Measurements from ENCODE around the gene PCGF3.

DNA sequence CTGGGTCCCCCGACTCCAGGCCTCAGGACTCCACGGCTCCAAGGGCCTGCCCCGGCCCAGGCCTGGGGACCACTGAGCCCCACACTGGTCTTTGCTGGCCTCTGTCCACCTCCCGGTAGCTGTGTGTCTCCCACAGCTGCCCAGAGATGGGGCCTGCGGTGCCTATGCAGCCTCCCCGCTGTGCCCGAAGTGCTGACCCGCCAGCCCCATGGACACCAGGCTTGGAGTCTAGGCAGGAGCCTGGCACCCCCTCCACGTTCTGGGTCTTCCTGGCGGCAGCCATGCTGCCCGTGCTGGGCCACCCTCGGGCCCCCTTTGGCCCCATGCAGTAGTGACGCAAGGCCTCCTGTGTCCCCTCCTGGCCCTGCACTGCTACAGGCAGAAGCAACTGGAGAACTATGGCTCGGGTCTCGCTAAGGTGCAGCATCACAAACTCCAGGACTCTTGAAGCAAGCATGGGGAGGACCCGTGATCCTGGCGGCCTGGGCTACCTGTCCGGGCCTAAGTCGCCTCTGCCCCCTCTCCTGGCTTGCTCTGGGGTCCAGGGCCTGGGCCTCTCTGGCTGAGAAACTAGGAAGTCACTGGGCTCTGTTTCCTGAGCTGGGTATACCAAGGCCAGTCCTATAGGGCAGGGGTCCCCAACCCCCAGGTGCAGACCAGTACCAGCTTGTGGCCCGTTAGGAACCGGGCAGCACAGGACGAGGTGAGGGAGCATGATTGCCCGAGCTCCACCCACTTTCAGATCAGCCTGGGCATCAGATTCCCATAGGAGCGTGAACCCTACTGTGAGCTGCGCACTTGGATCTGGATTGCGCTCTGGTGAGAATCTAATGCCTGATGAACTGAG, 30.4 kb upstream of the PCGF3 start:
- TF ChIP-seq POLR2AphosphoS5 (IDR thresholded peaks at IDR 0.05; ENCODE audit: low read depth, low read length), result no peak
- TF ChIP-seq TAF1 (IDR thresholded peaks at IDR 0.05; ENCODE audit: borderline replicate concordance, insufficient read depth, low read length), result no peak
